SU-DHL-6 (cell line): ENCODE measurements around the gene PI4K2B.

Source experiments
- CTCF ChIP-seq: fragments of 200-600 bp; sonication (generic); IDR thresholded peaks from one replicate; pipeline ENCODE4 v1.5.1; 2017; ENCODE audit warnings: antibody characterized with exemption, mild to moderate bottlenecking, low read length, moderate library complexity; ENCODE audit not compliant: insufficient read depth, poor library complexity, severe bottlenecking
- EZH2phosphoT487 ChIP-seq: fragments of 200-600 bp; sonication (generic), shearing (Covaris generic); conservative IDR thresholded peaks from 2 replicates; pipeline ENCODE4 v1.6.1; 2018; ENCODE audit warnings: mild to moderate bottlenecking, antibody characterized with exemption, low read length, moderate library complexity, mixed read lengths

- TF ChIP-seq CTCF (no peak), EZH2phosphoT487 (no peak)
Measured at GRCh38 chr4:25299476-25300203, 65.8 kb downstream of the PI4K2B start.
